Measurements from ENCODE around the gene PTH1R. TPM values are rescaled to one million over a fixed set of nuclear protein-coding genes. Genes with fewer than 3 reads are reported as not detected.

PTH1R gene
- total RNA-seq, 2 donors from 2014 or later = 5.6 to 8.9 TPM

GRCh38 chr3:46861605-46862368, 15.7 kb upstream of the PTH1R start:
- Histone ChIP-seq H3K27me3 (replicated peaks; ENCODE audit: insufficient read depth) (no peaks in the 10 kb centered on the region), H3K27ac (no peak overlapping the region), H3K9me3 (no peaks in the 10 kb centered on the region), H3K36me3 (no peaks in the 10 kb centered on the region), H3K4me1 (ENCODE audit: control insufficient read depth in 1 of 2, low read depth in 2 of 2) (peaks cover 0 to 19% of the 10 kb centered on the region in 2 donors), H3K4me3 (no peak overlapping the region)
- ATAC-seq (ENCODE audit: insufficient number of reproducible peaks, low FRiP score, low read depth) (no peak), DNase-seq (ENCODE audit: low spot score) (no peak)
- no peak for TF ChIP-seq CTCF (IDR thresholded peaks at IDR 0.05)

- no peak for DNase-seq (ENCODE audit: low spot score)
- Histone ChIP-seq H3K9me3 (no peaks in the 10 kb centered on the region), H3K27me3 (replicated peaks; ENCODE audit: insufficient read depth) (no peaks in the 10 kb centered on the region), H3K4me1 (ENCODE audit: control insufficient read depth in 1 of 2, low read depth in 2 of 2) (peaks cover 4 to 26% of the 10 kb centered on the region in 2 donors), H3K36me3 (no peaks in the 10 kb centered on the region), H3K27ac (no peak overlapping the region), H3K4me3 (no peak overlapping the region)
- no peak for TF ChIP-seq CTCF (IDR thresholded peaks at IDR 0.05)
- no peak for ATAC-seq (ENCODE audit: insufficient number of reproducible peaks, low FRiP score, low read depth)
Observed at GRCh38 chr3:46862369-46863025, 15.0 kb upstream of the PTH1R start.

- no peak for TF ChIP-seq CTCF (IDR thresholded peaks at IDR 0.05)
Observed at GRCh38 chr3:46863261-46863782, 14.2 kb upstream of the PTH1R start, which contains the start of gene MYL3. TSS of gene MYL3 (minus strand) at chr3:46863444. CDS start at chr3:46863390, 54 bp downstream.

GRCh38 chr3:46864061-46864881, 13.2 kb upstream of the PTH1R start:
- Histone ChIP-seq H3K36me3 (no peaks in the 10 kb centered on the region), H3K9me3 (no peaks in the 10 kb centered on the region), H3K27ac (peak overlapping the region in 1 of 2 donors; percentile 0), H3K27me3 (replicated peaks; ENCODE audit: insufficient read depth) (no peaks in the 10 kb centered on the region), H3K4me1 (ENCODE audit: control insufficient read depth in 1 of 2, low read depth in 2 of 2) (peaks cover 10 to 44% of the 10 kb centered on the region in 2 donors), H3K4me3 (no peak overlapping the region)
- ATAC-seq (ENCODE audit: insufficient number of reproducible peaks, low FRiP score, low read depth) (no peak), DNase-seq (ENCODE audit: low spot score) (no peak)
- no peak for TF ChIP-seq CTCF (IDR thresholded peaks at IDR 0.05)

More at GRCh38 chr3:46863261-46863782, 14.2 kb upstream of the PTH1R start, which contains the start of gene MYL3:
- Histone ChIP-seq H3K27ac (no peak within 1 kb of the TSS), H3K27me3 (replicated peaks; ENCODE audit: insufficient read depth) (no peaks in the 10 kb centered on the region), H3K36me3 (no peaks in the 10 kb centered on the region), H3K4me1 (ENCODE audit: control insufficient read depth in 1 of 2, low read depth in 2 of 2) (peaks cover 10 to 34% of the 10 kb centered on the region in 2 donors), H3K4me3 (no peak within 1 kb of the TSS), H3K9me3 (no peaks in the 10 kb centered on the region)
- no peak for ATAC-seq (ENCODE audit: insufficient number of reproducible peaks, low FRiP score, low read depth)
- DNase-seq (ENCODE audit: low spot score) = no peak

Data from thoracic aorta (tissue), 2 donors.